ENCODE measurements around the gene MTA1. TPM values are rescaled to one million over a fixed set of nuclear protein-coding genes. Genes with fewer than 3 reads are reported as not detected.

Gene MTA1
- total RNA-seq, 4 donors from 2014 or later: 34.3 to 75.0 (median 49.2) TPM

GRCh38 chr14:105422695-105423487 is 3.3 kb downstream of the MTA1 start:
- no peak for TF ChIP-seq CTCF (IDR thresholded peaks at IDR 0.05; ENCODE audit: low read depth)

GRCh38 chr14:105423488-105424195 is 4.0 kb downstream of the MTA1 start:
- TF ChIP-seq CTCF (IDR thresholded peaks at IDR 0.05; ENCODE audit: low read depth): no peak

- no peak for TF ChIP-seq CTCF (IDR thresholded peaks at IDR 0.05; ENCODE audit: low read depth)
These were observed 5.2 kb downstream of the MTA1 start for GRCh38 chr14:105424861-105425260.

GRCh38 chr14:105425823-105426247 is 6.2 kb downstream of the MTA1 start:
- TF ChIP-seq CTCF (IDR thresholded peaks at IDR 0.05; ENCODE audit: low read depth): no peak

- TF ChIP-seq CTCF (IDR thresholded peaks at IDR 0.05; ENCODE audit: low read depth): no peak
These were observed 6.9 kb downstream of the MTA1 start for GRCh38 chr14:105426416-105427130.

GRCh38 chr14:105427412-105427811 is 7.8 kb downstream of the MTA1 start:
- TF ChIP-seq CTCF (IDR thresholded peaks at IDR 0.05; ENCODE audit: low read depth): no peak

Measured in subcutaneous adipose tissue (tissue), 4 donors.